NCI-H345 (cell line): ENCODE measurements around the gene PHLDB2.
"Not testable (repeated sequence)": the region's sequence is repeated elsewhere in the genome, so short reads cannot be mapped to it uniquely, and the experiment has no call there.

ENCODE experiments used
- DNase-seq: peaks from one replicate; lab custom pipeline; 2025; lab: John Stamatoyannopoulos, UW

PHLDB2 gene

GRCh38 chr3:111859061-111859973 is at the start of gene PHLDB2:
Gene PHLDB2 (plus strand): TSS chr3:111859265. CDS start chr3:111884078, 24,813 bp downstream.
- peak; percentile 69 for DNase-seq

- DNase-seq = no peak
Measured at GRCh38 chr3:111810909-111811308, 48.2 kb upstream of the PHLDB2 start.

- no peak for DNase-seq
Measured at GRCh38 chr3:111811811-111812210, 47.3 kb upstream of the PHLDB2 start.

- no peak for DNase-seq
Measured at GRCh38 chr3:111812701-111813100, 46.4 kb upstream of the PHLDB2 start.

- DNase-seq = no peak
Measured at GRCh38 chr3:111813441-111813840, 45.6 kb upstream of the PHLDB2 start.

- no peak for DNase-seq
Measured at GRCh38 chr3:111813979-111814378, 45.1 kb upstream of the PHLDB2 start.

- DNase-seq = not testable (repeated sequence)
Measured at GRCh38 chr3:111816771-111817170, 42.3 kb upstream of the PHLDB2 start.

- DNase-seq = no peak
Measured at GRCh38 chr3:111819927-111820326, 39.1 kb upstream of the PHLDB2 start.

- DNase-seq = no peak
Measured at GRCh38 chr3:111820651-111821050, 38.4 kb upstream of the PHLDB2 start.

GRCh38 chr3:111821891-111822290 is 37.2 kb upstream of the PHLDB2 start:
- DNase-seq = no peak

- DNase-seq = no peak
Measured at GRCh38 chr3:111822804-111823203, 36.3 kb upstream of the PHLDB2 start.

GRCh38 chr3:111823341-111823855 is 35.7 kb upstream of the PHLDB2 start:
- no peak for DNase-seq

- no peak for DNase-seq
Measured at GRCh38 chr3:111824351-111824750, 34.7 kb upstream of the PHLDB2 start.

- no peak for DNase-seq
Measured at GRCh38 chr3:111827871-111828270, 31.2 kb upstream of the PHLDB2 start.

- no peak for DNase-seq
Measured at GRCh38 chr3:111828530-111828929, 30.5 kb upstream of the PHLDB2 start.

GRCh38 chr3:111829023-111829422 is 30.0 kb upstream of the PHLDB2 start:
- no peak for DNase-seq

- no peak for DNase-seq
Measured at GRCh38 chr3:111831840-111832239, 27.2 kb upstream of the PHLDB2 start.

- no peak for DNase-seq
Measured at GRCh38 chr3:111837112-111837511, 22.0 kb upstream of the PHLDB2 start.

- DNase-seq = no peak
Measured at GRCh38 chr3:111838133-111838532, 20.9 kb upstream of the PHLDB2 start.

GRCh38 chr3:111846039-111846438 is 13.0 kb upstream of the PHLDB2 start:
- no peak for DNase-seq

GRCh38 chr3:111846717-111847116 is 12.3 kb upstream of the PHLDB2 start:
- DNase-seq = no peak

GRCh38 chr3:111848283-111848682 is 10.8 kb upstream of the PHLDB2 start:
- DNase-seq = no peak

- no peak for DNase-seq
Measured at GRCh38 chr3:111848778-111849177, 10.3 kb upstream of the PHLDB2 start.

GRCh38 chr3:111850537-111850936 is 8.5 kb upstream of the PHLDB2 start:
- DNase-seq = no peak
